Type B pancreatic cell (in vitro differentiated cells): ENCODE measurements around the gene OR5D14. TPM values are rescaled to one million over a fixed set of nuclear protein-coding genes. Genes with fewer than 3 reads are reported as not detected.

Source experiments
- DNase-seq: peaks from one replicate; pipeline ENCODE4 v3.0.0; 2021; ENCODE audit warnings: mixed read lengths; ENCODE audit not compliant: unreplicated experiment; ENCODE audit errors: extremely low spot score
- H3K27ac Mint-ChIP-seq: 2 replicates; pipeline ENCODE4 v1.8.0; 2021; ENCODE audit warnings: mild to moderate bottlenecking, mixed read lengths
- H3K27me3 Mint-ChIP-seq: 2 replicates; pipeline ENCODE4 v1.8.0; 2021; ENCODE audit warnings: mixed read lengths
- H3K36me3 Mint-ChIP-seq: 2 replicates; pipeline ENCODE4 v1.8.0; 2021; ENCODE audit warnings: mixed read lengths
- H3K4me1 Mint-ChIP-seq: one replicate; pipeline ENCODE4 v1.8.0; 2021; ENCODE audit warnings: mixed read lengths; ENCODE audit not compliant: unreplicated experiment
- H3K4me3 Mint-ChIP-seq: 2 replicates; pipeline ENCODE4 v1.8.0; 2021; ENCODE audit warnings: mild to moderate bottlenecking, mixed read lengths
- H3K9me3 Mint-ChIP-seq: 2 replicates; pipeline ENCODE4 v1.8.0; 2021; ENCODE audit warnings: mixed read lengths
- long read RNA-seq: library from polyadenylated mRNA; unstranded; transcript quantifications from one replicate; pipeline ENCODE4 v2.0.0, GENCODE V29; 2020
- total RNA-seq: library from RNA; stranded (reverse); gene quantifications from 2 replicates; pipeline ENCODE4 v1.2.1, GENCODE V29; 2021; ENCODE audit warnings: low replicate concordance
- TF ChIP-seq, protein P1 (sequence below): fragments of 200-600 bp; sonication (generic); conservative IDR thresholded peaks from 2 replicates; pipeline ENCODE4 v1.5.0; 2021; ENCODE audit warnings: antibody characterized with exemption, mild to moderate bottlenecking

The OR5D14 gene
- not detected in 2 replicates for total RNA-seq
- long read RNA-seq, result 0 reads

DNA sequence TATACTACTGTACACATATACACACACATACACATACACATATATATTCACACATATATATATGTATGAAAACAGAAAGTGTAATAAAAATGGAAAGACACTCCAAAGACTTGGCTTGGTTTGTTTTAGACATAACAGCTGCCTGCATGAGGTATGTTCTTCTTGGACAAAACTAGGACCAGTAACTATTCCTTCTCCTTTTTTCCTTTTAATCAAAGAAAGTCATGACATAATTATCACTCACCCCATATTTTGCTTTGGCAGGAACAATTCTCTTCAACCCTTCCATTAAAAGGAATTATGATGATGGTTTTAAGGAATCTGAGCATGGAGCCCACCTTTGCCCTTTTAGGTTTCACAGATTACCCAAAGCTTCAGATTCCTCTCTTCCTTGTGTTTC lies at the start of gene OR5D14:
TSS of gene OR5D14 (plus strand) at position 301 of the 400 bp plus-strand sequence. CDS start at position 301, 0 bp downstream.
- Mint-ChIP-seq H3K27me3 (no peaks in the 10 kb centered on the region), H3K36me3 (no peaks in the 10 kb centered on the region), H3K4me3 (no peak within 1 kb of the TSS), H3K4me1 (no peaks in the 10 kb centered on the region), H3K9me3 (no peaks in the 10 kb centered on the region), H3K27ac (no peak within 1 kb of the TSS)
- DNase-seq, result no peak
- TF ChIP-seq, protein P1, sequence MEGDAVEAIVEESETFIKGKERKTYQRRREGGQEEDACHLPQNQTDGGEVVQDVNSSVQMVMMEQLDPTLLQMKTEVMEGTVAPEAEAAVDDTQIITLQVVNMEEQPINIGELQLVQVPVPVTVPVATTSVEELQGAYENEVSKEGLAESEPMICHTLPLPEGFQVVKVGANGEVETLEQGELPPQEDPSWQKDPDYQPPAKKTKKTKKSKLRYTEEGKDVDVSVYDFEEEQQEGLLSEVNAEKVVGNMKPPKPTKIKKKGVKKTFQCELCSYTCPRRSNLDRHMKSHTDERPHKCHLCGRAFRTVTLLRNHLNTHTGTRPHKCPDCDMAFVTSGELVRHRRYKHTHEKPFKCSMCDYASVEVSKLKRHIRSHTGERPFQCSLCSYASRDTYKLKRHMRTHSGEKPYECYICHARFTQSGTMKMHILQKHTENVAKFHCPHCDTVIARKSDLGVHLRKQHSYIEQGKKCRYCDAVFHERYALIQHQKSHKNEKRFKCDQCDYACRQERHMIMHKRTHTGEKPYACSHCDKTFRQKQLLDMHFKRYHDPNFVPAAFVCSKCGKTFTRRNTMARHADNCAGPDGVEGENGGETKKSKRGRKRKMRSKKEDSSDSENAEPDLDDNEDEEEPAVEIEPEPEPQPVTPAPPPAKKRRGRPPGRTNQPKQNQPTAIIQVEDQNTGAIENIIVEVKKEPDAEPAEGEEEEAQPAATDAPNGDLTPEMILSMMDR, result no peak

- H3K27me3 Mint-ChIP-seq, result no peaks in the 10 kb centered on the region
Observed at GRCh38 chr11:55773138-55773537, 22.2 kb upstream of the OR5D14 start, which contains the start of gene OR5D13. OR5D13 (plus strand) TSS chr11:55773438; CDS start chr11:55773438, 0 bp downstream.

DNA sequence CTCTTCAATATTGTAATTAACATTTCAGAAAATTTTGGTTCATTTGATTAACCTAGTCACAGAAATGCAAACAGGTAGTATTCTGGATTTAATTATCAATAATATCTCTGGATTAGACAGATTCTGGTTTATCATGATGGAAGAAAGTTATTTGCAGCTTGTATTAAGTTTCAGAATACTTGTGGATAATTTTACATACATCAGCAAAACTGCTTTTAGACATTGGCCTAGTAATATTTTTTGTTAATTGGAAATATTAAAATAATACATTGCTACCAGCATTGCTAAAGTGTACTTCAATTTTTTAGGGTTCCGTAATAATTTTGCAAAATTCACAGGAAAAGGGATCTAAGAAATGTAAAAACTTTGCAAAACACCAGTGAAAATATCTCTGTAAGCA lies 3.8 kb upstream of the OR5D14 start:
- H3K9me3 Mint-ChIP-seq, result peaks cover 6% of the 10 kb centered on the region
- H3K36me3 Mint-ChIP-seq, result no peaks in the 10 kb centered on the region
- TF ChIP-seq, protein P1, result no peak
- H3K27ac Mint-ChIP-seq, result no peak overlapping the region
- H3K4me3 Mint-ChIP-seq, result no peak overlapping the region
- no peaks in the 10 kb centered on the region for H3K4me1 Mint-ChIP-seq
- no peaks in the 10 kb centered on the region for H3K27me3 Mint-ChIP-seq
- DNase-seq, result no peak

More at GRCh38 chr11:55773138-55773537, 22.2 kb upstream of the OR5D14 start, which contains the start of gene OR5D13:
- Mint-ChIP-seq H3K27ac (no peak within 1 kb of the TSS), H3K4me3 (no peak within 1 kb of the TSS), H3K4me1 (no peaks in the 10 kb centered on the region), H3K36me3 (no peaks in the 10 kb centered on the region), H3K9me3 (no peaks in the 10 kb centered on the region)
- TF ChIP-seq, protein P1, result no peak
- no peak for DNase-seq

DNA sequence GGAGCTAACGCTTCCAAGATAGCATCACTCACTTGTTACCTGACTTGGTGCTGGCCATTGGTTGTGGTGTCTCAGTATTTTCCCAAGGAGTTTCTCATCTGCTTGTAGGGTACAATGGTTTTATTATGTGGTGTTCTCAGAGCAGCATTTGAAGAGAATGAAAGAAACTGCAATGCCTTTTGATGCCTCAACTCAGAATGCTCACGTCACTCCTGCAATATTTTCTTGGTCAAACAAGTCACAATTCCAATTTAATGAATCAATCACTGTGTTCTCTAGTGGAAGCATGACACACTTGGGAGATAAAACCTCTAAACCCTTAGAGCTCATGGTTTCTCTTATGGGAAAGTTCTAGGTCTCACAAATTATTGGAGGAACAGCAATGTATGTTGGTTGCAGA lies 2.0 kb upstream of the OR5D14 start:
- no peak for DNase-seq
- TF ChIP-seq, protein P1, result no peak
- no peaks in the 10 kb centered on the region for H3K9me3 Mint-ChIP-seq
- H3K4me3 Mint-ChIP-seq, result no peak overlapping the region
- H3K27me3 Mint-ChIP-seq, result no peaks in the 10 kb centered on the region
- no peak overlapping the region for H3K27ac Mint-ChIP-seq
- no peaks in the 10 kb centered on the region for H3K4me1 Mint-ChIP-seq
- H3K36me3 Mint-ChIP-seq, result no peaks in the 10 kb centered on the region

GRCh38 chr11:55806248-55806647 lies 10.9 kb downstream of the OR5D14 start:
- Mint-ChIP-seq H3K27me3 (no peaks in the 10 kb centered on the region), H3K9me3 (peaks cover 15% of the 10 kb centered on the region), H3K4me3 (no peak overlapping the region), H3K36me3 (no peaks in the 10 kb centered on the region), H3K4me1 (no peaks in the 10 kb centered on the region), H3K27ac (no peak overlapping the region)
- no peak for DNase-seq
- TF ChIP-seq, protein P1, result no peak

- H3K4me1 Mint-ChIP-seq, result no peaks in the 10 kb centered on the region
- no peaks in the 10 kb centered on the region for H3K36me3 Mint-ChIP-seq
Observed at GRCh38 chr11:55811067-55811466, 15.7 kb downstream of the OR5D14 start, which contains the start of gene OR5L1. OR5L1 (plus strand) TSS chr11:55811367; CDS start chr11:55811467, 100 bp downstream.

More at GRCh38 chr11:55811067-55811466, 15.7 kb downstream of the OR5D14 start, which contains the start of gene OR5L1:
- TF ChIP-seq, protein P1, result no peak
- Mint-ChIP-seq H3K4me3 (no peak within 1 kb of the TSS), H3K27ac (no peak within 1 kb of the TSS), H3K27me3 (no peaks in the 10 kb centered on the region), H3K9me3 (peaks cover 7% of the 10 kb centered on the region)
- no peak for DNase-seq
